HepG2 (cell line): ENCODE results near the gene SURF2. TPM values are rescaled to one million over a fixed set of nuclear protein-coding genes. Genes with fewer than 3 reads are reported as not detected.
A peak's percentile ranks its signal among the peaks of the same experiment; 100 is the strongest.

Experiments used
- ASH2L ChIP-seq: fragments of 300-600, 200-600 bp; sonication (generic); IDR thresholded peaks from 2 replicates; pipeline ENCODE4 v1.7.0; 2017; ENCODE audit warnings: low read depth, mild to moderate bottlenecking, moderate library complexity, mixed read lengths, low read length; ENCODE audit not compliant: insufficient read length
- BRF2 ChIP-seq: sonication (generic); formaldehyde crosslinking; IDR thresholded peaks from 2 replicates; pipeline ENCODE4 v1.8.1; 2022; ENCODE audit warnings: mild to moderate bottlenecking, missing genetic modification reagents
- DNMT3B ChIP-seq: conservative IDR thresholded peaks from 2 replicates; pipeline ENCODE4 v1.6.1; 2016; ENCODE audit warnings: missing biosample characterization, control low read depth
- HES4 ChIP-seq: sonication (generic); formaldehyde crosslinking; IDR thresholded peaks from 2 replicates; pipeline ENCODE4 v1.9.0; 2021; ENCODE audit warnings: mild to moderate bottlenecking, missing genetic modification reagents, borderline replicate concordance
- MTF1 ChIP-seq: sonication (generic); formaldehyde crosslinking; IDR thresholded peaks from 2 replicates; pipeline ENCODE4 v1.5.0; 2020; ENCODE audit warnings: missing genetic modification reagents
- MXD4 ChIP-seq: IDR thresholded peaks from 2 replicates; pipeline ENCODE4 v1.6.1; 2016; ENCODE audit warnings: mild to moderate bottlenecking, missing biosample characterization, missing genetic modification reagents
- NFYB ChIP-seq: sonication (generic); formaldehyde crosslinking; IDR thresholded peaks from 2 replicates; pipeline ENCODE4 v1.4.0; 2020; ENCODE audit warnings: missing genetic modification reagents
- POLR2A ChIP-seq, 2 experiments: IDR thresholded peaks; 2 replicates each; pipeline ENCODE4 v1.6.1; 2011; ENCODE audit warnings: low read depth in 2 of 2, low read length in 2 of 2, mild to moderate bottlenecking in 1 of 2, moderate library complexity in 1 of 2; ENCODE audit not compliant: insufficient read depth in 1 of 2
- SMAD3 ChIP-seq: sonication (generic); formaldehyde crosslinking; IDR thresholded peaks from 2 replicates; pipeline ENCODE4 v1.4.0; 2020; ENCODE audit warnings: missing genetic modification reagents
- SP1 ChIP-seq, 2 experiments: fragments of 450-650 bp in 1 of 2; sonication (generic) in 1 of 2; formaldehyde crosslinking in 1 of 2; IDR thresholded peaks; 2 replicates each; pipeline versions ENCODE4 v1.4.0 to v1.6.1; 2016 to 2020; ENCODE audit warnings: missing genetic modification reagents in 1 of 2
- TGIF2 ChIP-seq: IDR thresholded peaks from 2 replicates; pipeline ENCODE4 v1.6.1; 2016; ENCODE audit warnings: control low read depth, missing compliant biosample characterization
- ZNF501 ChIP-seq: sonication (generic); formaldehyde crosslinking; IDR thresholded peaks from 2 replicates; pipeline ENCODE4 v1.5.1; 2020; ENCODE audit warnings: mild to moderate bottlenecking, moderate library complexity, missing genetic modification reagents
- polyA plus RNA-seq, 8 experiments: library from polyadenylated mRNA; depleted of rRNA in 3 of 8; stranded (reverse) in 7 of 8; unstranded in 1 of 8; fragments of >200 nt; fragmentation: Illumina TruSeq in 4 of 8; extraction: Trizol in 4 of 8; gene quantifications; 2 replicates each; pipeline versions ENCODE4 v1.2.1 to v1.2.3, GENCODE V29; 2011 to 2016; ENCODE audit warnings: low read depth in 4 of 8, missing spikeins in 1 of 8, mixed read lengths in 1 of 8; ENCODE audit not compliant: insufficient read depth in 1 of 8
- total RNA-seq, 5 experiments: library from RNA; depleted of rRNA; stranded (reverse); fragments of >200 nt; fragmentation: Illumina TruSeq; extraction: Trizol; gene quantifications; 2 replicates each; pipeline ENCODE4 v1.2.3, GENCODE V29; 2016; ENCODE audit warnings: low read depth in 1 of 5
- TF ChIP-seq, protein P1 (sequence below): sonication (generic); formaldehyde crosslinking; IDR thresholded peaks from 2 replicates; pipeline ENCODE4 v1.5.0; 2020; ENCODE audit warnings: mild to moderate bottlenecking, missing genetic modification reagents, borderline replicate concordance
- TF ChIP-seq, protein P2 (sequence below): sonication (generic); formaldehyde crosslinking; IDR thresholded peaks from 2 replicates; pipeline ENCODE4 v1.4.0; 2020; ENCODE audit warnings: missing genetic modification reagents; ENCODE audit errors: not compliant biosample characterization
- TF ChIP-seq, protein P3 (sequence below): sonication (generic); formaldehyde crosslinking; IDR thresholded peaks from 2 replicates; pipeline ENCODE4 v1.5.0; 2020; ENCODE audit warnings: mild to moderate bottlenecking, missing genetic modification reagents

The SURF2 gene
- total and polyA plus RNA-seq, 2 of the 13 experiments (the other 11 are each of a cell fraction or from before 2014, with no cell fraction given), result 6.3 to 13.6 TPM

GRCh38 chr9:133375724-133376654 lies 19.6 kb downstream of the SURF2 start, which contains the start of the genes STKLD1 and SURF4 (continued):
- TF ChIP-seq, protein P1, sequence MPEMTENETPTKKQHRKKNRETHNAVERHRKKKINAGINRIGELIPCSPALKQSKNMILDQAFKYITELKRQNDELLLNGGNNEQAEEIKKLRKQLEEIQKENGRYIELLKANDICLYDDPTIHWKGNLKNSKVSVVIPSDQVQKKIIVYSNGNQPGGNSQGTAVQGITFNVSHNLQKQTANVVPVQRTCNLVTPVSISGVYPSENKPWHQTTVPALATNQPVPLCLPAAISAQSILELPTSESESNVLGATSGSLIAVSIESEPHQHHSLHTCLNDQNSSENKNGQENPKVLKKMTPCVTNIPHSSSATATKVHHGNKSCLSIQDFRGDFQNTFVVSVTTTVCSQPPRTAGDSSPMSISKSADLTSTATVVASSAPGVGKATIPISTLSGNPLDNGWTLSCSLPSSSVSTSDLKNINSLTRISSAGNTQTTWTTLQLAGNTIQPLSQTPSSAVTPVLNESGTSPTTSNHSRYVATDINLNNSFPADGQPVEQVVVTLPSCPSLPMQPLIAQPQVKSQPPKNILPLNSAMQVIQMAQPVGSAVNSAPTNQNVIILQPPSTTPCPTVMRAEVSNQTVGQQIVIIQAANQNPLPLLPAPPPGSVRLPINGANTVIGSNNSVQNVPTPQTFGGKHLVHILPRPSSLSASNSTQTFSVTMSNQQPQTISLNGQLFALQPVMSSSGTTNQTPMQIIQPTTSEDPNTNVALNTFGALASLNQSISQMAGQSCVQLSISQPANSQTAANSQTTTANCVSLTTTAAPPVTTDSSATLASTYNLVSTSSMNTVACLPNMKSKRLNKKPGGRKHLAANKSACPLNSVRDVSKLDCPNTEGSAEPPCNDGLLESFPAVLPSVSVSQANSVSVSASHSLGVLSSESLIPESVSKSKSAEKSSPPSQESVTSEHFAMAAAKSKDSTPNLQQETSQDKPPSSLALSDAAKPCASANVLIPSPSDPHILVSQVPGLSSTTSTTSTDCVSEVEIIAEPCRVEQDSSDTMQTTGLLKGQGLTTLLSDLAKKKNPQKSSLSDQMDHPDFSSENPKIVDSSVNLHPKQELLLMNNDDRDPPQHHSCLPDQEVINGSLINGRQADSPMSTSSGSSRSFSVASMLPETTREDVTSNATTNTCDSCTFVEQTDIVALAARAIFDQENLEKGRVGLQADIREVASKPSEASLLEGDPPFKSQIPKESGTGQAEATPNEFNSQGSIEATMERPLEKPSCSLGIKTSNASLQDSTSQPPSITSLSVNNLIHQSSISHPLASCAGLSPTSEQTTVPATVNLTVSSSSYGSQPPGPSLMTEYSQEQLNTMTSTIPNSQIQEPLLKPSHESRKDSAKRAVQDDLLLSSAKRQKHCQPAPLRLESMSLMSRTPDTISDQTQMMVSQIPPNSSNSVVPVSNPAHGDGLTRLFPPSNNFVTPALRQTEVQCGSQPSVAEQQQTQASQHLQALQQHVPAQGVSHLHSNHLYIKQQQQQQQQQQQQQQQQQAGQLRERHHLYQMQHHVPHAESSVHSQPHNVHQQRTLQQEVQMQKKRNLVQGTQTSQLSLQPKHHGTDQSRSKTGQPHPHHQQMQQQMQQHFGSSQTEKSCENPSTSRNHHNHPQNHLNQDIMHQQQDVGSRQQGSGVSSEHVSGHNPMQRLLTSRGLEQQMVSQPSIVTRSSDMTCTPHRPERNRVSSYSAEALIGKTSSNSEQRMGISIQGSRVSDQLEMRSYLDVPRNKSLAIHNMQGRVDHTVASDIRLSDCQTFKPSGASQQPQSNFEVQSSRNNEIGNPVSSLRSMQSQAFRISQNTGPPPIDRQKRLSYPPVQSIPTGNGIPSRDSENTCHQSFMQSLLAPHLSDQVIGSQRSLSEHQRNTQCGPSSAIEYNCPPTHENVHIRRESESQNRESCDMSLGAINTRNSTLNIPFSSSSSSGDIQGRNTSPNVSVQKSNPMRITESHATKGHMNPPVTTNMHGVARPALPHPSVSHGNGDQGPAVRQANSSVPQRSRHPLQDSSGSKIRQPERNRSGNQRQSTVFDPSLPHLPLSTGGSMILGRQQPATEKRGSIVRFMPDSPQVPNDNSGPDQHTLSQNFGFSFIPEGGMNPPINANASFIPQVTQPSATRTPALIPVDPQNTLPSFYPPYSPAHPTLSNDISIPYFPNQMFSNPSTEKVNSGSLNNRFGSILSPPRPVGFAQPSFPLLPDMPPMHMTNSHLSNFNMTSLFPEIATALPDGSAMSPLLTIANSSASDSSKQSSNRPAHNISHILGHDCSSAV, result no peak
- TF ChIP-seq ASH2L, result peak; percentile 9
- no peak for TF ChIP-seq DNMT3B (CRISPR knock-in tag)
- TF ChIP-seq BRF2 (CRISPR knock-in tag), result peak; percentile 58; the same call in 1 of the 2 replicates
- peak; percentile 69 for TF ChIP-seq NFYB (CRISPR knock-in tag)
- no peak for TF ChIP-seq ZNF501 (CRISPR knock-in tag)
- TF ChIP-seq, protein P2, sequence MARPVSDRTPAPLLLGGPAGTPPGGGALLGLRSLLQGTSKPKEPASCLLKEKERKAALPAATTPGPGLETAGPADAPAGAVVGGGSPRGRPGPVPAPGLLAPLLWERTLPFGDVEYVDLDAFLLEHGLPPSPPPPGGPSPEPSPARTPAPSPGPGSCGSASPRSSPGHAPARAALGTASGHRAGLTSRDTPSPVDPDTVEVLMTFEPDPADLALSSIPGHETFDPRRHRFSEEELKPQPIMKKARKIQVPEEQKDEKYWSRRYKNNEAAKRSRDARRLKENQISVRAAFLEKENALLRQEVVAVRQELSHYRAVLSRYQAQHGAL (CRISPR knock-in tag), result no peak
- TF ChIP-seq, protein P3, sequence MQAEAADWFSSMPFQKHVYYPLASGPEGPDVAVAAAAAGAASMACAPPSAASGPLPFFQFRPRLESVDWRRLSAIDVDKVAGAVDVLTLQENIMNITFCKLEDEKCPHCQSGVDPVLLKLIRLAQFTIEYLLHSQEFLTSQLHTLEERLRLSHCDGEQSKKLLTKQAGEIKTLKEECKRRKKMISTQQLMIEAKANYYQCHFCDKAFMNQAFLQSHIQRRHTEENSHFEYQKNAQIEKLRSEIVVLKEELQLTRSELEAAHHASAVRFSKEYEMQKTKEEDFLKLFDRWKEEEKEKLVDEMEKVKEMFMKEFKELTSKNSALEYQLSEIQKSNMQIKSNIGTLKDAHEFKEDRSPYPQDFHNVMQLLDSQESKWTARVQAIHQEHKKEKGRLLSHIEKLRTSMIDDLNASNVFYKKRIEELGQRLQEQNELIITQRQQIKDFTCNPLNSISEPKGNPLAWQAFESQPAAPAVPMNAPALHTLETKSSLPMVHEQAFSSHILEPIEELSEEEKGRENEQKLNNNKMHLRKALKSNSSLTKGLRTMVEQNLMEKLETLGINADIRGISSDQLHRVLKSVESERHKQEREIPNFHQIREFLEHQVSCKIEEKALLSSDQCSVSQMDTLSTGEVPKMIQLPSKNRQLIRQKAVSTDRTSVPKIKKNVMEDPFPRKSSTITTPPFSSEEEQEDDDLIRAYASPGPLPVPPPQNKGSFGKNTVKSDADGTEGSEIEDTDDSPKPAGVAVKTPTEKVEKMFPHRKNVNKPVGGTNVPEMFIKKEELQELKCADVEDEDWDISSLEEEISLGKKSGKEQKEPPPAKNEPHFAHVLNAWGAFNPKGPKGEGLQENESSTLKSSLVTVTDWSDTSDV (CRISPR knock-in tag), result peak; percentile 46; the same call in 1 of the 2 replicates
- TF ChIP-seq MTF1 (CRISPR knock-in tag), result 0 out of 2 replicates have a peak, but pooled peaks have one; percentile 6
- TF ChIP-seq SMAD3 (CRISPR knock-in tag), result no peak
- 0 out of 2 replicates have a peak, but pooled peaks have one; percentile 18 for TF ChIP-seq TGIF2 (CRISPR knock-in tag)
- TF ChIP-seq HES4 (CRISPR knock-in tag), result 0 out of 2 replicates have a peak, but pooled peaks have one; percentile 36
- peak; percentile 56; the same call in 1 of the 2 replicates for TF ChIP-seq MXD4
- no peak for TF ChIP-seq SP1 (IDR thresholded peaks at IDR 0.05)
- peak; percentile 99 for TF ChIP-seq SP1 (CRISPR knock-in tag; IDR thresholded peaks at IDR 0.05)
- TF ChIP-seq POLR2A (IDR thresholded peaks at IDR 0.05; ENCODE audit: insufficient read depth in 1 of 2, low read depth in 2 of 2, low read length in 2 of 2), result peak; percentile 81 to 82
